HepG2 (cell line): ENCODE results near the gene DNASE2. TPM values are rescaled to one million over a fixed set of nuclear protein-coding genes. Genes with fewer than 3 reads are reported as not detected.

Experiments
- ATM ChIP-seq: fragments of 450-650 bp; IDR thresholded peaks from 2 replicates; pipeline ENCODE4 v1.7.1; 2017; ENCODE audit warnings: mild to moderate bottlenecking, borderline replicate concordance
- DMAP1 ChIP-seq: IDR thresholded peaks from 2 replicates; pipeline ENCODE4 v1.6.1; 2016
- EZH2 ChIP-seq: conservative IDR thresholded peaks from 2 replicates; pipeline ENCODE4 v1.6.1; 2012; ENCODE audit warnings: mild to moderate bottlenecking, low read depth, low read length, moderate library complexity
- IRF2 ChIP-seq: IDR thresholded peaks from 2 replicates; pipeline ENCODE4 v1.6.1; 2018; ENCODE audit warnings: missing genetic modification reagents, missing compliant biosample characterization
- JUND ChIP-seq: sonication (generic); formaldehyde crosslinking; IDR thresholded peaks from 2 replicates; pipeline ENCODE4 v1.8.0; 2022; ENCODE audit warnings: mild to moderate bottlenecking, missing genetic modification reagents
- KLF11 ChIP-seq: IDR thresholded peaks from 2 replicates; pipeline ENCODE4 v1.6.1; 2016; ENCODE audit warnings: missing compliant biosample characterization
- KLF6 ChIP-seq: IDR thresholded peaks from 2 replicates; pipeline ENCODE4 v1.8.0; 2016; ENCODE audit warnings: missing biosample characterization, missing genetic modification reagents
- MAZ ChIP-seq, 2 experiments: sonication (generic) in 1 of 2; formaldehyde crosslinking in 1 of 2; IDR thresholded peaks; 2 replicates each; pipeline versions ENCODE4 v1.5.0 to v1.6.1; 2012 to 2020; ENCODE audit warnings: low read depth in 2 of 2, mild to moderate bottlenecking in 2 of 2, borderline replicate concordance in 1 of 2, improper control_type of control experiment in 1 of 2, low read length in 1 of 2, missing genetic modification reagents in 1 of 2, moderate library complexity in 1 of 2
- MBD4 ChIP-seq: IDR thresholded peaks from 2 replicates; pipeline ENCODE4 v1.6.1; 2012; ENCODE audit warnings: low read length, inconsistent platforms, borderline replicate concordance
- MBNL3 ChIP-seq: fragments of 250-450 bp; sonication (Bioruptor Pico); conservative IDR thresholded peaks from 2 replicates; pipeline ENCODE4 v1.8.0; 2022; ENCODE audit warnings: mild to moderate bottlenecking, inconsistent platforms
- MYPOP ChIP-seq: sonication (generic); formaldehyde crosslinking; IDR thresholded peaks from 2 replicates; pipeline ENCODE4 v1.8.1; 2023; ENCODE audit warnings: mild to moderate bottlenecking, moderate library complexity, missing genetic modification reagents
- PBX2 ChIP-seq: IDR thresholded peaks from 2 replicates; pipeline ENCODE4 v1.6.1; 2016; ENCODE audit warnings: control low read depth
- POLR2A ChIP-seq, 2 experiments: IDR thresholded peaks; 2 replicates each; pipeline ENCODE4 v1.6.1; 2011; ENCODE audit warnings: low read depth in 2 of 2, low read length in 2 of 2, mild to moderate bottlenecking in 1 of 2, moderate library complexity in 1 of 2; ENCODE audit not compliant: insufficient read depth in 1 of 2
- RXRA ChIP-seq: sonication (generic); formaldehyde crosslinking; IDR thresholded peaks from 2 replicates; pipeline ENCODE4 v1.5.1; 2020; ENCODE audit warnings: missing genetic modification reagents
- YEATS4 ChIP-seq: sonication (generic); formaldehyde crosslinking; IDR thresholded peaks from 2 replicates; pipeline ENCODE4 v1.4.0; 2020; ENCODE audit warnings: missing genetic modification reagents, borderline replicate concordance
- ZKSCAN5 ChIP-seq: sonication (generic); formaldehyde crosslinking; IDR thresholded peaks from 2 replicates; pipeline ENCODE4 v1.5.1; 2020; ENCODE audit warnings: mild to moderate bottlenecking, missing genetic modification reagents
- ZNF20 ChIP-seq: sonication (generic); formaldehyde crosslinking; IDR thresholded peaks from 2 replicates; pipeline ENCODE4 v1.4.0; 2020; ENCODE audit warnings: mild to moderate bottlenecking, moderate library complexity, missing genetic modification reagents
- ZNF274 ChIP-seq: sonication (generic); formaldehyde crosslinking; IDR thresholded peaks from 2 replicates; pipeline ENCODE4 v1.5.1; 2020; ENCODE audit warnings: mild to moderate bottlenecking, missing genetic modification reagents
- ZNF282 ChIP-seq: fragments of 450-650 bp; IDR thresholded peaks from 2 replicates; pipeline ENCODE4 v1.6.1; 2018; ENCODE audit not compliant: partially characterized antibody
- ZNF329 ChIP-seq: sonication (generic); formaldehyde crosslinking; IDR thresholded peaks from 2 replicates; pipeline ENCODE4 v1.9.0; 2021; ENCODE audit warnings: low read depth, mild to moderate bottlenecking, missing genetic modification reagents
- ZNF33B ChIP-seq: sonication (generic); formaldehyde crosslinking; IDR thresholded peaks from 2 replicates; pipeline ENCODE4 v1.5.1; 2020; ENCODE audit warnings: mild to moderate bottlenecking, missing genetic modification reagents
- ZNF350 ChIP-seq: sonication (generic); formaldehyde crosslinking; IDR thresholded peaks from 2 replicates; pipeline ENCODE4 v1.4.0; 2020; ENCODE audit warnings: mild to moderate bottlenecking, low read depth, missing genetic modification reagents, borderline replicate concordance
- ZNF414 ChIP-seq: sonication (generic); formaldehyde crosslinking; IDR thresholded peaks from 2 replicates; pipeline ENCODE4 v1.5.0; 2020; ENCODE audit warnings: missing genetic modification reagents
- ZNF567 ChIP-seq: sonication (generic); formaldehyde crosslinking; IDR thresholded peaks from 2 replicates; pipeline ENCODE4 v1.8.1; 2023; ENCODE audit warnings: mild to moderate bottlenecking, missing genetic modification reagents, borderline replicate concordance
- ZNF597 ChIP-seq: sonication (generic); formaldehyde crosslinking; IDR thresholded peaks from 2 replicates; pipeline ENCODE4 v1.5.0; 2020; ENCODE audit warnings: missing genetic modification reagents
- ZNF672 ChIP-seq: sonication (generic); formaldehyde crosslinking; IDR thresholded peaks from 2 replicates; pipeline ENCODE4 v1.8.1; 2022; ENCODE audit warnings: missing genetic modification reagents
- ZNF7 ChIP-seq: IDR thresholded peaks from 2 replicates; pipeline ENCODE4 v1.6.1; 2016; ENCODE audit warnings: missing biosample characterization, missing genetic modification reagents
- ZNF749 ChIP-seq: sonication (generic); formaldehyde crosslinking; IDR thresholded peaks from 2 replicates; pipeline ENCODE4 v1.8.0; 2022; ENCODE audit warnings: mild to moderate bottlenecking, missing genetic modification reagents, moderate library complexity, borderline replicate concordance
- polyA plus RNA-seq, 8 experiments: library from polyadenylated mRNA; depleted of rRNA in 3 of 8; stranded (reverse) in 7 of 8; unstranded in 1 of 8; fragments of >200 nt; fragmentation: Illumina TruSeq in 4 of 8; extraction: Trizol in 4 of 8; gene quantifications; 2 replicates each; pipeline versions ENCODE4 v1.2.1 to v1.2.3, GENCODE V29; 2011 to 2016; ENCODE audit warnings: low read depth in 4 of 8, missing spikeins in 1 of 8, mixed read lengths in 1 of 8; ENCODE audit not compliant: insufficient read depth in 1 of 8
- total RNA-seq, 5 experiments: library from RNA; depleted of rRNA; stranded (reverse); fragments of >200 nt; fragmentation: Illumina TruSeq; extraction: Trizol; gene quantifications; 2 replicates each; pipeline ENCODE4 v1.2.3, GENCODE V29; 2016; ENCODE audit warnings: low read depth in 1 of 5

The DNASE2 gene
- total and polyA plus RNA-seq, 2 of the 13 experiments (the other 11 are each of a cell fraction or from before 2014, with no cell fraction given): 7.5 to 16.2 TPM

- TF ChIP-seq PBX2 (no peak), POLR2A (IDR thresholded peaks at IDR 0.05; ENCODE audit: insufficient read depth in 1 of 2, low read depth in 2 of 2, low read length in 2 of 2) (no peak), ZNF749 (CRISPR knock-in tag) (no peak), DMAP1 (no peak), IRF2 (0 out of 2 replicates have a peak, but pooled peaks have one; percentile 51), YEATS4 (CRISPR knock-in tag) (no peak), JUND (no peak), ZNF274 (no peak), KLF11 (no peak), RXRA (CRISPR knock-in tag) (peak; percentile 45; the same call in 1 of the 2 replicates), ZNF33B (CRISPR knock-in tag) (no peak), MBNL3 (CRISPR knock-in tag) (no peak), MYPOP (CRISPR knock-in tag) (no peak), ZNF350 (CRISPR knock-in tag) (no peak), MBD4 (no peak), MAZ (IDR thresholded peaks at IDR 0.05; ENCODE audit: borderline replicate concordance, low read depth, low read length) (peak; percentile 66; the same call in 1 of the 2 replicates), MAZ (CRISPR knock-in tag; IDR thresholded peaks at IDR 0.05; ENCODE audit: low read depth) (peak; percentile 87), ZNF672 (CRISPR knock-in tag) (no peak), ZNF414 (CRISPR knock-in tag) (no peak), ZNF20 (CRISPR knock-in tag) (no peak), EZH2 (no peak), ZNF597 (CRISPR knock-in tag) (no peak), ZNF567 (no peak), ZNF282 (no peak), ZNF7 (no peak), KLF6 (CRISPR knock-in tag) (0 out of 2 replicates have a peak, but pooled peaks have one; percentile 39), ZKSCAN5 (CRISPR knock-in tag) (no peak), ZNF329 (CRISPR knock-in tag) (no peak), ATM (no peak)
Measured at GRCh38 chr19:12847159-12848139, 33.8 kb downstream of the DNASE2 start (continued).
